ENCODE results near the gene ANKS1A.

The ANKS1A gene

GRCh38 chr6:35041086-35041861 is 152.2 kb downstream of the ANKS1A start:
- no peak for DNase-seq (ENCODE audit: low spot score)

GRCh38 chr6:35042031-35042815 is 153.2 kb downstream of the ANKS1A start:
- DNase-seq (ENCODE audit: low spot score): no peak

- DNase-seq (ENCODE audit: low spot score): no peak
These were observed 154.5 kb downstream of the ANKS1A start for GRCh38 chr6:35043381-35044130.

- DNase-seq (ENCODE audit: low spot score): no peak
These were observed 155.2 kb downstream of the ANKS1A start for GRCh38 chr6:35044145-35044745.

GRCh38 chr6:35044761-35045421 is 155.8 kb downstream of the ANKS1A start:
- DNase-seq (ENCODE audit: low spot score): no peak

GRCh38 chr6:35046103-35046502 is 157.0 kb downstream of the ANKS1A start:
- no peak for DNase-seq (ENCODE audit: low spot score)

GRCh38 chr6:35046862-35047261 is 157.8 kb downstream of the ANKS1A start:
- DNase-seq (ENCODE audit: low spot score): no peak

- no peak for DNase-seq (ENCODE audit: low spot score)
These were observed 158.4 kb downstream of the ANKS1A start for GRCh38 chr6:35047265-35048011.

- no peak for DNase-seq (ENCODE audit: low spot score)
These were observed 159.1 kb downstream of the ANKS1A start for GRCh38 chr6:35048031-35048613.

- no peak for DNase-seq (ENCODE audit: low spot score)
These were observed 159.6 kb downstream of the ANKS1A start for GRCh38 chr6:35048631-35049083.

GRCh38 chr6:35049156-35049735 is 160.2 kb downstream of the ANKS1A start:
- no peak for DNase-seq (ENCODE audit: low spot score)

GRCh38 chr6:35049900-35050756 is 161.1 kb downstream of the ANKS1A start:
- DNase-seq (ENCODE audit: low spot score): no peak

GRCh38 chr6:35050757-35051330 is 161.8 kb downstream of the ANKS1A start:
- DNase-seq (ENCODE audit: low spot score): no peak

- no peak for DNase-seq (ENCODE audit: low spot score)
These were observed 162.3 kb downstream of the ANKS1A start for GRCh38 chr6:35051396-35051795.

- DNase-seq (ENCODE audit: low spot score): no peak
These were observed 163.0 kb downstream of the ANKS1A start for GRCh38 chr6:35051997-35052583.

- DNase-seq (ENCODE audit: low spot score): no peak
These were observed 163.9 kb downstream of the ANKS1A start for GRCh38 chr6:35052694-35053565.

GRCh38 chr6:35053701-35054100 is 164.6 kb downstream of the ANKS1A start:
- no peak for DNase-seq (ENCODE audit: low spot score)
